ENCODE results near the gene CCDC171. TPM values are rescaled to one million over a fixed set of nuclear protein-coding genes. Genes with fewer than 3 reads are reported as not detected.

Gene CCDC171
- total RNA-seq, 1 donor from 2014 or later = 3.3 TPM

- no peak overlapping the region for H3K4me3 ChIP-seq (ENCODE audit: low read depth, low read length)
- H3K36me3 ChIP-seq (ENCODE audit: control insufficient read depth, insufficient read depth, low read length) = no peaks in the 10 kb centered on the region
- no peaks in the 10 kb centered on the region for H3K27me3 ChIP-seq (ENCODE audit: control insufficient read depth, insufficient read depth, low read length)
- DNase-seq (ENCODE audit: low read depth) = no peak
- TF ChIP-seq, protein P1, sequence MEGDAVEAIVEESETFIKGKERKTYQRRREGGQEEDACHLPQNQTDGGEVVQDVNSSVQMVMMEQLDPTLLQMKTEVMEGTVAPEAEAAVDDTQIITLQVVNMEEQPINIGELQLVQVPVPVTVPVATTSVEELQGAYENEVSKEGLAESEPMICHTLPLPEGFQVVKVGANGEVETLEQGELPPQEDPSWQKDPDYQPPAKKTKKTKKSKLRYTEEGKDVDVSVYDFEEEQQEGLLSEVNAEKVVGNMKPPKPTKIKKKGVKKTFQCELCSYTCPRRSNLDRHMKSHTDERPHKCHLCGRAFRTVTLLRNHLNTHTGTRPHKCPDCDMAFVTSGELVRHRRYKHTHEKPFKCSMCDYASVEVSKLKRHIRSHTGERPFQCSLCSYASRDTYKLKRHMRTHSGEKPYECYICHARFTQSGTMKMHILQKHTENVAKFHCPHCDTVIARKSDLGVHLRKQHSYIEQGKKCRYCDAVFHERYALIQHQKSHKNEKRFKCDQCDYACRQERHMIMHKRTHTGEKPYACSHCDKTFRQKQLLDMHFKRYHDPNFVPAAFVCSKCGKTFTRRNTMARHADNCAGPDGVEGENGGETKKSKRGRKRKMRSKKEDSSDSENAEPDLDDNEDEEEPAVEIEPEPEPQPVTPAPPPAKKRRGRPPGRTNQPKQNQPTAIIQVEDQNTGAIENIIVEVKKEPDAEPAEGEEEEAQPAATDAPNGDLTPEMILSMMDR (IDR thresholded peaks at IDR 0.05; ENCODE audit: insufficient read depth, low read length, poor library complexity, severe bottlenecking) = no peak
These were observed 9.6 kb upstream of the CCDC171 start for GRCh38 chr9:15543047-15543813.

GRCh38 chr9:15549611-15550010, 3.2 kb upstream of the CCDC171 start:
- TF ChIP-seq, protein P1 (IDR thresholded peaks at IDR 0.05; ENCODE audit: insufficient read depth, low read length, poor library complexity, severe bottlenecking) = no peak
- DNase-seq (ENCODE audit: low read depth) = no peak
- no peaks in the 10 kb centered on the region for H3K36me3 ChIP-seq (ENCODE audit: control insufficient read depth, insufficient read depth, low read length)
- H3K27me3 ChIP-seq (ENCODE audit: control insufficient read depth, insufficient read depth, low read length) = no peaks in the 10 kb centered on the region
- H3K4me3 ChIP-seq (ENCODE audit: low read depth, low read length) = no peak overlapping the region

DNA sequence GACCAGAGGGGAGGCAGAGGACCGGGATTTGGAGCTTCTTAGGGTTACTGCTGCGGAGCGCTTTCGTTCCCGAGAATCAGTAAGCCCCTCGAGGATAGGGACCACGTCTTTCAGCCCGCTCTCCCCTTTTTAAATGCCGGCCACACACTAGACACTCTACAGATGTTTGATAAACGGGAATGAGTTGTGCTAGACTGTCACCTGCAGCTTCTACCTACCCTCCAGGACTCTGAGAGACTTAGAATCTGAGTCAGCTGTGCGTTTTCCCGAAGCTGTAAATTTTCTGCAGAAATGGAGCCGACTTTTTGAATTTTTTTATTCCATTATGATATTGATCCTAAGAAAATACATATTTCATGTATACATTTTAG, 670 bp downstream of the CCDC171 start:
- Histone ChIP-seq H3K4me3 (ENCODE audit: low read depth, low read length) (peak overlapping the region; percentile 78), H3K27me3 (ENCODE audit: control insufficient read depth, insufficient read depth, low read length) (no peaks in the 10 kb centered on the region), H3K36me3 (ENCODE audit: control insufficient read depth, insufficient read depth, low read length) (no peaks in the 10 kb centered on the region)
- TF ChIP-seq, protein P1 (IDR thresholded peaks at IDR 0.05; ENCODE audit: insufficient read depth, low read length, poor library complexity, severe bottlenecking) = no peak
- no peak for DNase-seq (ENCODE audit: low read depth)

DNA sequence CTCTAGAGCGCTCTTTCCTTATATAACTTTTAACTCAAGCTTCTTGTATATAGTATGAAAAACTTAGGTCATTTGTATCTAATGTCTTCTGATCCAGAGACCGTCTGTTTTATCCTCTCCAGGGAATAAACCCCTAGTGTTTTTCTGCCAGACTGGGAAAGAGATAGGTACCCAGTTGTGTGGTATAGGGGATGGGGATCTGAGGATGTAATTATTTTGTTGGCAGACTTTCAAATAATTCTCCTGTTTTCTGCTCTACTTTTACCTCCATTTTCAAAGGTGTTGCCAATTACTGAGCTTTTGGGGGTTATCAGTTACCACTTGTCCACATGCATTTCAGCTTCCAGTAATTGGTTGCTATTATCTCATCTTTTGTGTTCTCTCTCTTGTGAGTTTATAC, 17.9 kb downstream of the CCDC171 start:
- H3K36me3 ChIP-seq (ENCODE audit: control insufficient read depth, insufficient read depth, low read length) = no peaks in the 10 kb centered on the region
- H3K27me3 ChIP-seq (ENCODE audit: control insufficient read depth, insufficient read depth, low read length) = no peaks in the 10 kb centered on the region
- TF ChIP-seq, protein P1 (IDR thresholded peaks at IDR 0.05; ENCODE audit: insufficient read depth, low read length, poor library complexity, severe bottlenecking) = no peak
- DNase-seq (ENCODE audit: low read depth) = no peak
- H3K4me3 ChIP-seq (ENCODE audit: low read depth, low read length) = no peak overlapping the region

GRCh38 chr9:15572200-15572770, 19.4 kb downstream of the CCDC171 start:
- Histone ChIP-seq H3K27me3 (ENCODE audit: control insufficient read depth, insufficient read depth, low read length) (no peaks in the 10 kb centered on the region), H3K36me3 (ENCODE audit: control insufficient read depth, insufficient read depth, low read length) (no peaks in the 10 kb centered on the region), H3K4me3 (ENCODE audit: low read depth, low read length) (no peak overlapping the region)
- TF ChIP-seq, protein P1 (IDR thresholded peaks at IDR 0.05; ENCODE audit: insufficient read depth, low read length, poor library complexity, severe bottlenecking) = no peak
- DNase-seq (ENCODE audit: low read depth) = no peak
